ENCODE results near the gene MDM2. TPM values are rescaled to one million over a fixed set of nuclear protein-coding genes. Genes with fewer than 3 reads are reported as not detected.
"Not testable (repeated sequence)": the region's sequence is repeated elsewhere in the genome, so short reads cannot be mapped to it uniquely, and the experiment has no call there.

Gene MDM2
- total and polyA plus RNA-seq, 2 donors (not counting 1 experiment from before 2014, with no cell fraction given), result 46.6 to 240 TPM

DNA sequence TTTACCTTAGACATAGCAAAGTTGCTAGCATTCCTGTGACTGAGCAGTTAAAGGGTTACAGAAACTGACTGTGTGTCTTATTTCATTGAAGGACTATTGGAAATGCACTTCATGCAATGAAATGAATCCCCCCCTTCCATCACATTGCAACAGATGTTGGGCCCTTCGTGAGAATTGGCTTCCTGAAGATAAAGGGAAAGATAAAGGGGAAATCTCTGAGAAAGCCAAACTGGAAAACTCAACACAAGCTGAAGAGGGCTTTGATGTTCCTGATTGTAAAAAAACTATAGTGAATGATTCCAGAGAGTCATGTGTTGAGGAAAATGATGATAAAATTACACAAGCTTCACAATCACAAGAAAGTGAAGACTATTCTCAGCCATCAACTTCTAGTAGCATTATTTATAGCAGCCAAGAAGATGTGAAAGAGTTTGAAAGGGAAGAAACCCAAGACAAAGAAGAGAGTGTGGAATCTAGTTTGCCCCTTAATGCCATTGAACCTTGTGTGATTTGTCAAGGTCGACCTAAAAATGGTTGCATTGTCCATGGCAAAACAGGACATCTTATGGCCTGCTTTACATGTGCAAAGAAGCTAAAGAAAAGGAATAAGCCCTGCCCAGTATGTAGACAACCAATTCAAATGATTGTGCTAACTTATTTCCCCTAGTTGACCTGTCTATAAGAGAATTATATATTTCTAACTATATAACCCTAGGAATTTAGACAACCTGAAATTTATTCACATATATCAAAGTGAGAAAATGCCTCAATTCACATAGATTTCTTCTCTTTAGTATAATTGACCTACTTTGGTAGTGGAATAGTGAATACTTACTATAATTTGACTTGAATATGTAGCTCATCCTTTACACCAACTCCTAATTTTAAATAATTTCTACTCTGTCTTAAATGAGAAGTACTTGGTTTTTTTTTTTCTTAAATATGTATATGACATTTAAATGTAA, 31.5 kb downstream of the MDM2 start:
- Histone ChIP-seq H3K27ac (ENCODE audit: insufficient read depth, low read length) (no peak overlapping the region), H3K27me3 (ENCODE audit: control insufficient read depth, insufficient read depth, low read length) (no peaks in the 10 kb centered on the region), H3K79me2 (ENCODE audit: control insufficient read depth, insufficient read depth, low read length) (peaks cover 2% of the 10 kb centered on the region), H3K4me2 (ENCODE audit: extremely low read depth, insufficient read depth, low read length) (no peak overlapping the region), H3K4me3 (replicated peaks in 1 of 4; ENCODE audit: control extremely low read depth in 1 of 4, insufficient read depth in 1 of 4, low read depth in 3 of 4, low read length in 4 of 4) (no peak overlapping the region), H2AFZ (ENCODE audit: low read length) (no peak overlapping the region), H3K4me1 (ENCODE audit: control insufficient read depth, extremely low read depth, insufficient read depth, low read length) (no peaks in the 10 kb centered on the region), H3K36me3 (ENCODE audit: control insufficient read depth, insufficient read depth, low read length) (peaks cover 25% of the 10 kb centered on the region), H3K9me3 (ENCODE audit: control insufficient read depth, insufficient read depth, low read depth, low read length) (no peaks in the 10 kb centered on the region), H4K20me1 (ENCODE audit: control insufficient read depth, extremely low read depth, insufficient read depth, low read length) (no peaks in the 10 kb centered on the region), H3K9ac (ENCODE audit: insufficient read depth, low read length) (no peak overlapping the region)
- no peak for TF ChIP-seq EZH2 (IDR thresholded peaks at IDR 0.05; ENCODE audit: low read length, missing control alignments)
- TF ChIP-seq CTCF (conservative IDR thresholded peaks at IDR 0.05 in 1 of 2, IDR thresholded peaks at IDR 0.05 in 1 of 2; ENCODE audit: low read depth in 1 of 2, low read length in 2 of 2), result no peak
- DNase-seq (ENCODE audit: low read depth in 2 of 2), result no peak

GRCh38 chr12:68841175-68841574, 33.2 kb downstream of the MDM2 start:
- H4K20me1 ChIP-seq (ENCODE audit: control insufficient read depth, extremely low read depth, insufficient read depth, low read length); H3K27me3 ChIP-seq (ENCODE audit: control insufficient read depth, insufficient read depth, low read length); H3K9ac ChIP-seq (ENCODE audit: insufficient read depth, low read length); H3K4me2 ChIP-seq (ENCODE audit: extremely low read depth, insufficient read depth, low read length); H3K4me3 ChIP-seq (replicated peaks in 1 of 4; ENCODE audit: control extremely low read depth in 1 of 4, insufficient read depth in 1 of 4, low read depth in 3 of 4, low read length in 4 of 4); H3K79me2 ChIP-seq (ENCODE audit: control insufficient read depth, insufficient read depth, low read length); H2AFZ ChIP-seq (ENCODE audit: low read length); DNase-seq (ENCODE audit: low read depth in 2 of 2); H3K27ac ChIP-seq (ENCODE audit: insufficient read depth, low read length); H3K4me1 ChIP-seq (ENCODE audit: control insufficient read depth, extremely low read depth, insufficient read depth, low read length); H3K9me3 ChIP-seq (ENCODE audit: control insufficient read depth, insufficient read depth, low read depth, low read length): not testable (repeated sequence)
- H3K36me3 ChIP-seq (ENCODE audit: control insufficient read depth, insufficient read depth, low read length), result peaks cover 19% of the 10 kb centered on the region

DNA sequence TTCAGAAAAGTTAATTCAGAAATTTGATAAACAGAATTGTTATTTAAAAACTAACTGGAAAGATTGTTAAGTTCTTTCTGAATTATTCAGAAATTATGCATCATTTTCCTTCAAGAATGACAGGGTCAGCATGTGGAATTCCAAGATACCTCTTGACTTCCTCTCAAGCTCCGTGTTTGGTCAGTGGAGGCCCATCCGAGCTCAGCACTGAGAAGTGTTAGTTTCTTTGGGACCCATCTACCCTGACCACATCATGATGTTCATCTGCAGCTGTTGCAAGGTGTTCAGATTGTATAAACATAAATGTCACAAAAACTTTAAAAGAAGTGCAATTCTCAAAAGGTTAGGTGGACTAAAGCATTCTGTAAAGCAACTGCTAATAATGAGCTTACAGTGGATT, 33.7 kb downstream of the MDM2 start:
- no peaks in the 10 kb centered on the region for H3K4me1 ChIP-seq (ENCODE audit: control insufficient read depth, extremely low read depth, insufficient read depth, low read length)
- no peak overlapping the region for H2AFZ ChIP-seq (ENCODE audit: low read length)
- no peak overlapping the region for H3K9ac ChIP-seq (ENCODE audit: insufficient read depth, low read length)
- H3K4me2 ChIP-seq (ENCODE audit: extremely low read depth, insufficient read depth, low read length), result no peak overlapping the region
- H4K20me1 ChIP-seq (ENCODE audit: control insufficient read depth, extremely low read depth, insufficient read depth, low read length), result no peaks in the 10 kb centered on the region
- TF ChIP-seq EZH2 (IDR thresholded peaks at IDR 0.05; ENCODE audit: low read length, missing control alignments) (no peak), CTCF (conservative IDR thresholded peaks at IDR 0.05 in 1 of 2, IDR thresholded peaks at IDR 0.05 in 1 of 2; ENCODE audit: low read depth in 1 of 2, low read length in 2 of 2) (no peak)
- H3K36me3 ChIP-seq (ENCODE audit: control insufficient read depth, insufficient read depth, low read length), result peaks cover 17% of the 10 kb centered on the region
- no peak for DNase-seq (ENCODE audit: low read depth in 2 of 2)
- H3K9me3 ChIP-seq (ENCODE audit: control insufficient read depth, insufficient read depth, low read depth, low read length), result no peaks in the 10 kb centered on the region
- H3K4me3 ChIP-seq (replicated peaks in 1 of 4; ENCODE audit: control extremely low read depth in 1 of 4, insufficient read depth in 1 of 4, low read depth in 3 of 4, low read length in 4 of 4), result no peak overlapping the region
- no peaks in the 10 kb centered on the region for H3K27me3 ChIP-seq (ENCODE audit: control insufficient read depth, insufficient read depth, low read length)
- no peak overlapping the region for H3K27ac ChIP-seq (ENCODE audit: insufficient read depth, low read length)
- H3K79me2 ChIP-seq (ENCODE audit: control insufficient read depth, insufficient read depth, low read length), result peaks cover 2% of the 10 kb centered on the region
